Adrenal gland (tissue), 12 donors: ENCODE results near the gene MOV10L1. TPM values are rescaled to one million over a fixed set of nuclear protein-coding genes. Genes with fewer than 3 reads are reported as not detected.
"Not testable (repeated sequence)": the region's sequence is repeated elsewhere in the genome, so short reads cannot be mapped to it uniquely, and the experiment has no call there.

ENCODE experiments used
- DNase-seq, 7 donors: peaks; one replicate each; pipeline ENCODE4 v3.0.0-alpha.2; 2019 to 2020
- H3K27ac ChIP-seq, 5 donors: fragments of 200-600 bp; sonication (generic) in 4 of 5; 1 replicate in 3 of 5; 2 replicates in 2 of 5; pipeline versions ENCODE4 v1.5.1 to v1.8.0; 2016 to 2020; ENCODE audit warnings: mild to moderate bottlenecking in 1 of 5
- H3K27me3 ChIP-seq: fragments of 200-600 bp; 2 replicates; pipeline ENCODE4 v1.8.0; 2021
- H3K36me3 ChIP-seq, 2 donors: fragments of 200-600 bp; replicated peaks in 1 of 2; 1 replicate in 1 of 2; 2 replicates in 1 of 2; pipeline versions ENCODE4 v1.5.1 to v1.8.0; 2018 to 2022
- H3K4me1 ChIP-seq, 2 donors: fragments of 200-600 bp; replicated peaks in 1 of 2; 1 replicate in 1 of 2; 2 replicates in 1 of 2; pipeline versions ENCODE4 v1.5.1 to v1.8.0; 2018 to 2021
- H3K4me3 ChIP-seq, 4 donors: fragments of 200-600 bp; sonication (generic) in 3 of 4; one replicate each; pipeline ENCODE4 v1.5.1; 2016 to 2018
- H3K9me3 ChIP-seq, 3 donors: fragments of 200-600 bp; sonication (generic) in 1 of 3; replicated peaks in 1 of 3; 1 replicate in 2 of 3; 2 replicates in 1 of 3; pipeline versions ENCODE4 v1.5.1 to v1.8.0; 2016 to 2021
- POLR2A ChIP-seq, 2 donors: fragments of 450-650 bp; IDR thresholded peaks; one replicate each; pipeline ENCODE4 v1.6.1; 2017; ENCODE audit warnings: antibody characterized with exemption in 2 of 2, mild to moderate bottlenecking in 2 of 2, moderate library complexity in 1 of 2
- WGBS, 4 donors: extraction: QIAGEN DNeasy Blood & Tissue Kit in 2 of 4; methylation state at CpG; one replicate each; pipeline versions ENCODE4 v1.1.5 to v1.1.7; 2013 to 2017; 5-methylcytosine and 5-hydroxymethylcytosine counted together
- intact Hi-C, 2 donors: fragments of 100-400 bp; cut with DNase I; formaldehyde crosslinking; loops; one replicate each; pipeline versions ENCODE4 v1.14.1 to v1.15.0; 2022 to 2023
- polyA plus RNA-seq, 3 donors: library from polyadenylated mRNA; stranded (reverse); fragments of 200-250 nt in 2 of 3; fragments of 350-450 nt in 1 of 3; fragmentation: Illumina TruSeq in 1 of 3; extraction: RNeasy Lipid Tissue Mini Kit (QIAGEN cat#74804) in 1 of 3; gene quantifications; one replicate each; pipeline ENCODE4 v1.2.3, GENCODE V29; 2013 to 2014
- total RNA-seq, 9 donors: library from RNA; depleted of rRNA in 4 of 9; stranded (reverse); fragments of >200 nt in 4 of 9; fragments of 120-200 nt in 1 of 9; fragmentation: NEBNext Ultra II Directional in 1 of 9; extraction: Animal tissue kit (Norgen Biotek cat#: 25700) in 1 of 9; gene quantifications; one replicate each; pipeline versions ENCODE4 v1.1.0 to v1.2.4, GENCODE V29; 2013 to 2023
- TF ChIP-seq, protein P1 (sequence below), 6 experiments: fragments of 450-650 bp in 4 of 6; fragments of 200-600 bp in 2 of 6; sonication (generic) in 1 of 6; IDR thresholded peaks; 1 replicate in 5 of 6; 2 replicates in 1 of 6; pipeline versions ENCODE4 v1.5.1 to v1.8.0; 2016 to 2021; ENCODE audit warnings: antibody characterized with exemption in 6 of 6, mild to moderate bottlenecking in 2 of 6, moderate library complexity in 1 of 6
- donor health status: healthy with polysubstance abuse.
- donor health status: Bipolar disorder and iron deficiency.
- donor health status: DM: yes; HTN: yes; CAD: no.
- donor health status: DM: no; HTN: no; CAD: no.
- donor health status: DM: no; HTN: no; CAD: no.
- donor health status: DM: yes; HTN: yes; CAD: no.

MOV10L1 gene
- total and polyA plus RNA-seq, 12 donors, result 0.14 to 0.74 (median 0.40) TPM; not detected in 5

DNA sequence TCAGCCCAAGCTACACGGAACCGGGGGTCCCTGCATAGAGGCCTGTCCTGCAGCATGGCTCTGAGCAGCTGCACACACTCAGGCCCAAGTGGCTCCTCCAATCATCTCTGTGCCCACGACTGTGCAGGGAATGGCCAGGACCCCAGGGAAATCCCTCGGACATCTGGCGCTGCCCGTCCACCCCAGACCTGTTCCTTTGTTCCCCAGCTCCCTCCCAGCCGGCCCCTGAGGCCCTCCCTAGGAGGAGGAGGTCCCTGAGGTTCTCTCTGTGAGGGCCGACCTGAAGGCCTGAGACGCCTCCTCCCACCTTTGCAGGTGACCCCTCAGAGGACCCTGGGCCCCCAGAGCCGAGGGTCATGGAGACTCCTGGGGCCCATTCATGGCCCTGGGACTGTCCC is 5.7 kb upstream of the MOV10L1 start:
- Histone ChIP-seq H3K27me3 (peaks cover 26% of the 10 kb centered on the region), H3K4me1 (no peaks in the 10 kb centered on the region), H3K36me3 (no peaks in the 10 kb centered on the region), H3K9me3 (no peaks in the 10 kb centered on the region), H3K27ac (no peak overlapping the region), H3K4me3 (no peak overlapping the region)
- TF ChIP-seq, protein P1, sequence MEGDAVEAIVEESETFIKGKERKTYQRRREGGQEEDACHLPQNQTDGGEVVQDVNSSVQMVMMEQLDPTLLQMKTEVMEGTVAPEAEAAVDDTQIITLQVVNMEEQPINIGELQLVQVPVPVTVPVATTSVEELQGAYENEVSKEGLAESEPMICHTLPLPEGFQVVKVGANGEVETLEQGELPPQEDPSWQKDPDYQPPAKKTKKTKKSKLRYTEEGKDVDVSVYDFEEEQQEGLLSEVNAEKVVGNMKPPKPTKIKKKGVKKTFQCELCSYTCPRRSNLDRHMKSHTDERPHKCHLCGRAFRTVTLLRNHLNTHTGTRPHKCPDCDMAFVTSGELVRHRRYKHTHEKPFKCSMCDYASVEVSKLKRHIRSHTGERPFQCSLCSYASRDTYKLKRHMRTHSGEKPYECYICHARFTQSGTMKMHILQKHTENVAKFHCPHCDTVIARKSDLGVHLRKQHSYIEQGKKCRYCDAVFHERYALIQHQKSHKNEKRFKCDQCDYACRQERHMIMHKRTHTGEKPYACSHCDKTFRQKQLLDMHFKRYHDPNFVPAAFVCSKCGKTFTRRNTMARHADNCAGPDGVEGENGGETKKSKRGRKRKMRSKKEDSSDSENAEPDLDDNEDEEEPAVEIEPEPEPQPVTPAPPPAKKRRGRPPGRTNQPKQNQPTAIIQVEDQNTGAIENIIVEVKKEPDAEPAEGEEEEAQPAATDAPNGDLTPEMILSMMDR (IDR thresholded peaks at IDR 0.05), result no peak
- TF ChIP-seq POLR2A (IDR thresholded peaks at IDR 0.05), result no peak
- intact Hi-C loops, result no loop called here
- 61 to 80% (median 67%) methylated on average over 3 to 10 of the region's 10 CpGs for WGBS, 4 donors
- DNase-seq, result no peak

DNA sequence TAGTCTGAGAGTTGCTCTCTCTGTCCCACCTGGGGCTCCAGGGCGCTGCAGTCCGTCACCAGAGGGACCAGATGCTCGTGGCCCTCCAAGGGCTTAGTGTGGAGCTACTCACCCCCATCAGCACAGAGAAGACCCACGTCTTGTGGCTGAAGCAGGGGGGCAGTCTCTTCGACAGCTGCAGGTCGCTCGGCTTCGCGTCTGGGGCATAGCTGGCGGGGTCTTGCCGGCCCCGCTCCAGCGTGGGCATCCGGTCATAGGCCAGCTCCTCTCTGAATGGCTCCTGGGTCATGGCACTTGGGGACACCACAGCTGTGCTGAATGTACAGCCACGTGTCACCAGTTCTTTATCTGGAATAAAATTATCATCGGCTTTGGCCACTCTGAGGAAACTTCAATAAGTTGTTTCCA is 5.2 kb upstream of the MOV10L1 start:
- intact Hi-C loops, result no loop called here
- DNase-seq, result no peak
- no peaks in the 10 kb centered on the region for H3K9me3 ChIP-seq
- TF ChIP-seq, protein P1 (IDR thresholded peaks at IDR 0.05), result no peak
- TF ChIP-seq POLR2A (IDR thresholded peaks at IDR 0.05), result no peak
- H3K27ac ChIP-seq, result no peak overlapping the region
- 69 to 78% (median 72%) methylated on average over 14 to 16 of the region's 16 CpGs for WGBS, 4 donors
- H3K36me3 ChIP-seq, result no peaks in the 10 kb centered on the region
- no peaks in the 10 kb centered on the region for H3K4me1 ChIP-seq
- peaks cover 30% of the 10 kb centered on the region for H3K27me3 ChIP-seq
- H3K4me3 ChIP-seq, result no peak overlapping the region

DNA sequence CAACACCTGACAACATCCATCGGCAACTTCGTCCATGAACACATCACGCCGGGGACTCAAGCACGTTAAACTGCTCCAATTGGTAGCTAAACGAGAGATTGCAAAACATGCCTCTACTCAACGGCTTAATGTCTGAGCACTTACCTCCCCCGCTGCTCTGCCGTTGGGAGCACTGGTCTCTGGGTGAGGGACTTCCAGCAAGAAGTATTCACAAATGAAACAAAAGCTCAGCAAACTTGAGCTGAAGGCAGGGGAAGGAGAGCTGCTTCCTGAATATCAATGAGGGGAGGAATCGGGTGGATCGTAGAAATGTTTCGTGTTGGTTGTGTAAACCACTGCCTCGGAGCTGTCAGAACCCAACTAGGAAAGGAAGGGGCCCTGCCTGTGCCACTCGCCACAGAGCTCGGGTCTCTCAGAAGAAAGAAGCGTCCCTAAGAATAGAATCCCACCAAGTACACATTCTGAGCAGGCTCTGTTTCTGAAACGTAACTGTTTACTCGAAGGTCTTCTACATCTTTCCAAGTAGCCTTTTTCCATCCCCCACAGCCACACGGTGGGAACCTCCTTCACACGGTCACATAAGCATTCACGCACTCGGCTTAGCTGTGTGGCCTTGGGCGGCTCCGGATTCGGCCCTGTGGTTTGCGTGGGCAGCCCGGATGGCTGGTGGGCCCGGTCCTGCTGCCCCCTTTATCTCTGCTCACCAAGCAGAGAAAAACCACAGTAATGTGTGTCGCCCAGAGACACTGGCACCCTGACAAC is 4.4 kb upstream of the MOV10L1 start, which contains the start of gene MLC1:
Gene MLC1, minus strand, starts transcription at position 216 of the 762 bp plus-strand sequence. CDS start 524 bp downstream, outside the sequence.
- Histone ChIP-seq H3K4me1 (no peaks in the 10 kb centered on the region), H3K27me3 (peaks cover 33% of the 10 kb centered on the region), H3K4me3 (no peak within 1 kb of the TSS), H3K36me3 (no peaks in the 10 kb centered on the region), H3K9me3 (no peaks in the 10 kb centered on the region), H3K27ac (no peak within 1 kb of the TSS)
- 54 to 75% (median 62%) methylated on average over 28 to 29 of the region's 29 CpGs for WGBS, 4 donors
- intact Hi-C loops, result no loop called here
- DNase-seq, result no peak
- TF ChIP-seq, protein P1 (IDR thresholded peaks at IDR 0.05), result no peak
- no peak for TF ChIP-seq POLR2A (IDR thresholded peaks at IDR 0.05)

DNA sequence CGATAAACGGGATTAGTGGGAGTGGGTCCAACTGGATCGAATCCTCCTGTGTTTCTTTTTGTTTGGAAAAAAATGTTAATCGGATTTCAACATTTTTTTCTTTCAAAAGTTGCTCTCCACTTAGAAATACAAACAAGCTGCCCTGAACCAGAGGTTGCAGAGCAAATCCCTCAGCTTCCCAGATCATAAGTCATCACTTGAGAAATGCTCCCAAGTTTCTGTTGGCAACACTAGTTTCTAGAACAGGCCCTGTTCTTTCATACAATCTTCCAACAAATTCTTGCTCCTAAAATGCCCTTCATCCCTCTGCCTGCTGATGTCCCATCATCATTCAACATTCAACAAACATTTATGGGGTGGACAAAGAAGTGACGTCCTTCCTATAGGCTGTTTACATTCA is 3.3 kb upstream of the MOV10L1 start:
- no peaks in the 10 kb centered on the region for H3K36me3 ChIP-seq
- no peak for TF ChIP-seq POLR2A (IDR thresholded peaks at IDR 0.05)
- TF ChIP-seq, protein P1 (IDR thresholded peaks at IDR 0.05), result no peak
- H3K27me3 ChIP-seq, result peaks cover 33% of the 10 kb centered on the region
- H3K4me1 ChIP-seq, result no peaks in the 10 kb centered on the region
- H3K9me3 ChIP-seq, result no peaks in the 10 kb centered on the region
- 57 to 67% (median 63%) methylated on average over 5 of the region's 5 CpGs for WGBS, 4 donors
- intact Hi-C loops, result no loop called here
- no peak overlapping the region for H3K27ac ChIP-seq
- DNase-seq, result no peak
- H3K4me3 ChIP-seq, result no peak overlapping the region

DNA sequence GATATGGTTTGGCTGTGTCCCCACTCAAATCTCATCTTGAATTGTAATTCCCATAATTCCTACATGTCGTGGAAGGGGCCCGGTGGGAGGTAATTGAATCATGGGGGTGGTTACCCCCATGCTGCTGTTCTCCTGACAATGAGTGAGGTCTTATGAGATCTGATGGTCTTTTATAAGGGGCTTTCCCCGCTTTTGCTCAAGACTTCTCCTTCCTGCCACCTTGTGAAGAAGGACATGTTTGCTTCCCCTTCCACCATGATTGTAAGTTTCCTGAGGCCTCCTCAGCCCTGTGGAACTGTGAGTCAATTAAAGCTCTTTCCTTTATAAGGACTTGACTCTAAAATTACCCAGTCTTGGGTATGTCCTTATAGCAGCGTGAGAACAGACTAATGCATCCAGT is 2.8 kb upstream of the MOV10L1 start:
- H3K9me3 ChIP-seq, H3K4me1 ChIP-seq, DNase-seq, H3K27ac ChIP-seq, H3K4me3 ChIP-seq, H3K36me3 ChIP-seq, intact Hi-C loops: not testable (repeated sequence)
- WGBS, 4 donors, result 72 to 90% (median 83%) methylated on average over 4 of the region's 4 CpGs
- peaks cover 33% of the 10 kb centered on the region for H3K27me3 ChIP-seq
